Transverse colon (tissue), 4 donors: ENCODE measurements around the gene LBR.
"Not testable (repeated sequence)": the region's sequence is repeated elsewhere in the genome, so short reads cannot be mapped to it uniquely, and the experiment has no call there.

Experiments used
- EP300 ChIP-seq: sonication (generic); formaldehyde crosslinking; IDR thresholded peaks from one replicate; pipeline ENCODE4 v1.6.1; 2017; ENCODE audit warnings: antibody characterized with exemption, low read depth
- POLR2A ChIP-seq: fragments of 450-650 bp; IDR thresholded peaks from one replicate; pipeline ENCODE4 v1.6.1; 2016; ENCODE audit warnings: antibody characterized with exemption, mild to moderate bottlenecking, moderate library complexity
- POLR2AphosphoS5 ChIP-seq, 3 donors: sonication (generic); formaldehyde crosslinking; IDR thresholded peaks; one replicate each; pipeline ENCODE4 v1.6.1; 2016; ENCODE audit warnings: antibody characterized with exemption in 3 of 3
- TF ChIP-seq, protein P1 (sequence below), 5 experiments: fragments of 200-600 bp in 3 of 5; fragments of 450-650 bp in 2 of 5; sonication (generic) in 3 of 5; IDR thresholded peaks; 1 replicate in 2 of 5; 2 replicates in 3 of 5; pipeline ENCODE4 v1.5.1; 2016 to 2017; ENCODE audit warnings: antibody characterized with exemption in 5 of 5, inconsistent platforms in 3 of 5, mild to moderate bottlenecking in 2 of 5, moderate library complexity in 1 of 5

DNA sequence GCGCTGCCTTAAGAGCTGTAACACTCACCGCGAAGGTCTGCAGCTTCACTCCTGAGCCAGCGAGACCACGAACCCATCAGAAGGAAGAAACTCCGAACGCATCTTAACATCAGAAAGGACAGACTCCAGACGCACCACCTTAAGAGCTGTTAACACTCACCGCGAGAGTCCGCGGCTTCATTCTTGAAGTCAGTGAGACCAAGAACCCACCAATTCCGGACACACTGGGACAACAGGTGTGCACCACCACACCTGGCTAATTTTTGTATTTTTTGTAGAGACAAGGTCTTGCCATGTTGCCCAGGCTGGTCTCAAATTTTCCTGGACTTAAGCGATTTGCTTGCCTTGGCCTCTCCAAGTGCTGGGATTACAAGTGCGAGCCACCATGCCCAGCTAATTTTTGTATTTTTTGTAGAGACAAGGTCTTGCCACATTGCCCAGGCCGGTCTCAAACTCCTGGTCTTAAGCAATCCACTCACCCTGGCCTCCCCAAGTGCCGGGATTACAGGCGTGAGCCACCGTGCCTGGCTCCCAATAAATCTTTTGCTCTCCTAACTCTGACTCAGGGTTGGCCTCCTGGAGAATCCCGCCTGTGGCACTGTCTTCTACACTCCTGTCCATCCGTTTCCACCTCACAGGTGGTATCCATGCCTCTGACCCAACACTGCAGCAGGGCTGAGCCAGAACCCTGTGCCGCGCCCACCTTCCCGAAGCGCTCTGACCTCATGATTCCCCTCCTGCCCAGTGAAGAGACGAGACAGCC lies 46.0 kb upstream of the LBR start:
- TF ChIP-seq POLR2AphosphoS5 (IDR thresholded peaks at IDR 0.05); POLR2A; EP300: not testable (repeated sequence)
- TF ChIP-seq, protein P1, sequence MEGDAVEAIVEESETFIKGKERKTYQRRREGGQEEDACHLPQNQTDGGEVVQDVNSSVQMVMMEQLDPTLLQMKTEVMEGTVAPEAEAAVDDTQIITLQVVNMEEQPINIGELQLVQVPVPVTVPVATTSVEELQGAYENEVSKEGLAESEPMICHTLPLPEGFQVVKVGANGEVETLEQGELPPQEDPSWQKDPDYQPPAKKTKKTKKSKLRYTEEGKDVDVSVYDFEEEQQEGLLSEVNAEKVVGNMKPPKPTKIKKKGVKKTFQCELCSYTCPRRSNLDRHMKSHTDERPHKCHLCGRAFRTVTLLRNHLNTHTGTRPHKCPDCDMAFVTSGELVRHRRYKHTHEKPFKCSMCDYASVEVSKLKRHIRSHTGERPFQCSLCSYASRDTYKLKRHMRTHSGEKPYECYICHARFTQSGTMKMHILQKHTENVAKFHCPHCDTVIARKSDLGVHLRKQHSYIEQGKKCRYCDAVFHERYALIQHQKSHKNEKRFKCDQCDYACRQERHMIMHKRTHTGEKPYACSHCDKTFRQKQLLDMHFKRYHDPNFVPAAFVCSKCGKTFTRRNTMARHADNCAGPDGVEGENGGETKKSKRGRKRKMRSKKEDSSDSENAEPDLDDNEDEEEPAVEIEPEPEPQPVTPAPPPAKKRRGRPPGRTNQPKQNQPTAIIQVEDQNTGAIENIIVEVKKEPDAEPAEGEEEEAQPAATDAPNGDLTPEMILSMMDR (IDR thresholded peaks at IDR 0.05) = not testable (repeated sequence)
